H1 (cell line): ENCODE measurements around the gene SYNJ2. TPM values are rescaled to one million over a fixed set of nuclear protein-coding genes. Genes with fewer than 3 reads are reported as not detected.

Experiments used
- CTCF ChIA-PET: fragments of 300-600 bp; sonication (Branson Sonifier 250); formaldehyde crosslinking; loops from one replicate; lab custom pipeline; 2021; ENCODE audit not compliant: partially characterized antibody; lab: Charles Lee
- POLR2A ChIA-PET: fragments of 300-600 bp; sonication (Branson Sonifier 250); formaldehyde crosslinking; loops from one replicate; lab custom pipeline; 2021; ENCODE audit warnings: inconsistent platforms; ENCODE audit not compliant: partially characterized antibody; lab: Charles Lee
- DNase-seq, 2 experiments: peaks; one replicate each; pipeline versions ENCODE4 v3.0.0 to v3.0.0-alpha.2; 2010 to 2022; ENCODE audit warnings: low spot score in 2 of 2, low read depth in 1 of 2, mixed read lengths in 1 of 2
- FAIRE-seq: peaks from 2 replicates; lab custom pipeline; 2011; peaks lifted over from hg19 to GRCh38; lab: Jason Lieb, UNC
- H2AFZ ChIP-seq: 2 replicates; pipeline ENCODE4 v1.8.1; 2012; ENCODE audit warnings: low read length, inconsistent platforms
- H2AK5ac ChIP-seq: 2 replicates; pipeline ENCODE4 v1.6.1; 2013; ENCODE audit warnings: low read depth, low read length
- H2BK120ac ChIP-seq: replicated peaks from 2 replicates; pipeline ENCODE3; 2013; ENCODE audit warnings: low read depth, low read length, inconsistent platforms
- H2BK12ac ChIP-seq: 2 replicates; pipeline ENCODE4 v1.6.1; 2013; ENCODE audit warnings: low read depth, low read length
- H2BK15ac ChIP-seq: 2 replicates; pipeline ENCODE4 v1.6.1; 2013; ENCODE audit warnings: low read length
- H2BK20ac ChIP-seq: 2 replicates; pipeline ENCODE4 v1.6.1; 2013; ENCODE audit warnings: low read length
- H2BK5ac ChIP-seq: 2 replicates; pipeline ENCODE4 v1.6.1; 2013; ENCODE audit warnings: low read depth, low read length
- H3K14ac ChIP-seq: 2 replicates; pipeline ENCODE4 v1.6.1; 2013; ENCODE audit warnings: inconsistent platforms; ENCODE audit not compliant: insufficient read length
- H3K18ac ChIP-seq: 2 replicates; pipeline ENCODE4 v1.6.1; 2013; ENCODE audit warnings: low read length; ENCODE audit errors: extremely low read depth
- H3K23ac ChIP-seq: 2 replicates; pipeline ENCODE4 v1.6.1; 2013; ENCODE audit warnings: inconsistent platforms; ENCODE audit not compliant: insufficient read length
- H3K23me2 ChIP-seq: 2 replicates; pipeline ENCODE4 v1.6.1; 2013; ENCODE audit warnings: low read depth, low read length
- H3K27ac ChIP-seq: 2 replicates; pipeline ENCODE4 v1.6.1; 2011; ENCODE audit warnings: low read depth, low read length, inconsistent platforms
- H3K27me3 ChIP-seq, 4 experiments: replicated peaks in 1 of 4; 1 replicate in 1 of 4; 2 replicates in 3 of 4; pipeline versions ENCODE4 v1.6.1 to v1.8.1; 2011 to 2013; ENCODE audit warnings: low read length in 3 of 4, mild to moderate bottlenecking in 3 of 4, inconsistent platforms in 2 of 4, mixed read lengths in 2 of 4, moderate library complexity in 1 of 4; ENCODE audit not compliant: control insufficient read depth in 3 of 4, insufficient read depth in 3 of 4; ENCODE audit errors: extremely low read depth in 1 of 4
- H3K36me3 ChIP-seq, 4 experiments: 2 replicates each; pipeline versions ENCODE4 v1.6.1 to v1.8.1; 2011 to 2013; ENCODE audit warnings: mild to moderate bottlenecking in 4 of 4, low read length in 3 of 4, moderate library complexity in 2 of 4, control low read depth in 1 of 4, inconsistent platforms in 1 of 4; ENCODE audit not compliant: insufficient read depth in 4 of 4, control insufficient read depth in 2 of 4
- H3K4ac ChIP-seq: replicated peaks from 2 replicates; pipeline ENCODE3; 2013; ENCODE audit warnings: low read length, low read depth, mixed read lengths, inconsistent platforms; ENCODE audit not compliant: insufficient read length
- H3K4me1 ChIP-seq, 4 experiments: replicated peaks in 1 of 4; 1 replicate in 1 of 4; 2 replicates in 3 of 4; pipeline versions ENCODE4 v1.6.1 to v1.8.1; 2011 to 2013; ENCODE audit warnings: low read length in 3 of 4, inconsistent platforms in 2 of 4, mixed read lengths in 1 of 4; ENCODE audit not compliant: insufficient read depth in 4 of 4, control insufficient read depth in 3 of 4
- H3K4me2 ChIP-seq, 2 experiments: 2 replicates each; pipeline versions ENCODE4 v1.6.1 to v1.8.1; 2011 to 2013; ENCODE audit warnings: low read depth in 2 of 2, low read length in 2 of 2, control low read depth in 1 of 2, inconsistent platforms in 1 of 2, mild to moderate bottlenecking in 1 of 2; ENCODE audit not compliant: insufficient read depth in 1 of 2
- H3K4me3 ChIP-seq, 4 experiments: fragments of 200-600, 300-600 bp in 1 of 4; sonication (generic), shearing (Covaris generic), sonication (Bioruptor Twin) in 1 of 4; 2 replicates each; pipeline versions ENCODE4 v1.5.1 to v1.8.1; 2011 to 2016; ENCODE audit warnings: low read length in 4 of 4, low read depth in 3 of 4, control low read depth in 2 of 4, inconsistent platforms in 2 of 4, mild to moderate bottlenecking in 2 of 4, mixed read lengths in 1 of 4, moderate library complexity in 1 of 4; ENCODE audit not compliant: insufficient read depth in 2 of 4; ENCODE audit errors: extremely low read depth in 1 of 4
- H3K56ac ChIP-seq: replicated peaks from 2 replicates; pipeline ENCODE3; 2013; ENCODE audit warnings: low read depth, mild to moderate bottlenecking, mixed read lengths, low read length, inconsistent platforms; ENCODE audit not compliant: insufficient read length
- H3K79me1 ChIP-seq: 2 replicates; pipeline ENCODE4 v1.6.1; 2013; ENCODE audit warnings: low read depth, low read length, control low read depth
- H3K79me2 ChIP-seq, 2 experiments: 2 replicates each; pipeline versions ENCODE4 v1.6.1 to v1.8.1; 2012 to 2013; ENCODE audit warnings: low read length in 2 of 2, mild to moderate bottlenecking in 2 of 2, inconsistent platforms in 1 of 2; ENCODE audit not compliant: insufficient read depth in 2 of 2, control insufficient read depth in 1 of 2
- H3K9ac ChIP-seq, 4 experiments: replicated peaks in 1 of 4; 1 replicate in 1 of 4; 2 replicates in 3 of 4; pipeline versions ENCODE4 v1.6.1 to v1.8.1; 2011 to 2013; ENCODE audit warnings: low read depth in 3 of 4, low read length in 3 of 4, control low read depth in 2 of 4, mild to moderate bottlenecking in 2 of 4, moderate library complexity in 2 of 4, inconsistent platforms in 1 of 4; ENCODE audit errors: extremely low read depth in 1 of 4
- H3K9me3 ChIP-seq, 2 experiments: 2 replicates each; pipeline versions ENCODE4 v1.6.1 to v1.8.1; 2012 to 2013; ENCODE audit warnings: mild to moderate bottlenecking in 2 of 2, moderate library complexity in 2 of 2, control low read depth in 1 of 2, inconsistent platforms in 1 of 2, low read depth in 1 of 2, low read length in 1 of 2, mixed read lengths in 1 of 2; ENCODE audit not compliant: insufficient read depth in 2 of 2
- H4K20me1 ChIP-seq, 2 experiments: replicated peaks in 1 of 2; 2 replicates each; pipeline versions ENCODE3 to v1.8.1; 2011 to 2013; ENCODE audit warnings: inconsistent platforms in 2 of 2, low read length in 2 of 2, mild to moderate bottlenecking in 1 of 2; ENCODE audit not compliant: insufficient read depth in 2 of 2, control insufficient read depth in 1 of 2
- H4K5ac ChIP-seq: 2 replicates; pipeline ENCODE4 v1.6.1; 2013; ENCODE audit warnings: low read length, low read depth, mixed read lengths, inconsistent platforms; ENCODE audit not compliant: insufficient read length
- H4K8ac ChIP-seq: 2 replicates; pipeline ENCODE4 v1.8.0; 2013; ENCODE audit warnings: mild to moderate bottlenecking, moderate library complexity, low read length, inconsistent platforms; ENCODE audit not compliant: insufficient read depth; ENCODE audit errors: extremely low read depth
- H4K91ac ChIP-seq: replicated peaks from 2 replicates; pipeline ENCODE3; 2013; ENCODE audit warnings: low read length, mixed read lengths, inconsistent platforms; ENCODE audit not compliant: insufficient read length
- JUN ChIP-seq: IDR thresholded peaks from 2 replicates; pipeline ENCODE4 v1.6.1; 2011; ENCODE audit warnings: low read depth, mild to moderate bottlenecking, improper control_type of control experiment, low read length
- NANOG ChIP-seq: IDR thresholded peaks from 2 replicates; pipeline ENCODE4 v1.6.1; 2011; ENCODE audit warnings: low read length, low read depth, mild to moderate bottlenecking, inconsistent platforms; ENCODE audit not compliant: insufficient read depth, poor library complexity, severe bottlenecking
- POLR2A ChIP-seq, 2 experiments: IDR thresholded peaks; 1 replicate in 1 of 2; 2 replicates in 1 of 2; pipeline ENCODE4 v1.6.1; 2011; ENCODE audit warnings: low read depth in 2 of 2, low read length in 2 of 2, mild to moderate bottlenecking in 2 of 2; ENCODE audit errors: control extremely low read depth in 1 of 2
- RNF2 ChIP-seq: fragments of 200-900, 300-1000 bp; sonication (generic); IDR thresholded peaks from 2 replicates; pipeline ENCODE4 v1.7.1; 2016; ENCODE audit warnings: borderline replicate concordance, low read depth, mild to moderate bottlenecking, antibody characterized with exemption, low read length; ENCODE audit not compliant: poor library complexity, severe bottlenecking; ENCODE audit errors: missing control alignments
- TBP ChIP-seq: IDR thresholded peaks from 2 replicates; pipeline ENCODE4 v1.6.1; 2011; ENCODE audit warnings: low read depth, low read length, improper control_type of control experiment
- YY1 ChIP-seq: IDR thresholded peaks from 2 replicates; pipeline ENCODE4 v1.6.1; 2011; ENCODE audit warnings: low read depth, mild to moderate bottlenecking, low read length
- WGBS, 2 experiments: shearing (Covaris generic) in 1 of 2; methylation state at CpG; one replicate each; pipeline versions ENCODE4 v1.1.6 to v1.1.7; 2013 to 2015; ENCODE audit warnings: low lambda C conversion rate in 2 of 2, mixed read lengths in 2 of 2, inconsistent platforms in 1 of 2, low coverage in 1 of 2, missing lambda C conversion rate in 1 of 2; ENCODE audit not compliant: insufficient replicate concordance in 2 of 2, insufficient coverage in 1 of 2, insufficient read length in 1 of 2; ENCODE audit errors: extremely low coverage in 1 of 2, missing lambda C conversion rate in 1 of 2; 5-methylcytosine and 5-hydroxymethylcytosine counted together
- polyA plus RNA-seq, 7 experiments: library from polyadenylated mRNA; depleted of rRNA in 3 of 7; stranded (reverse) in 5 of 7; unstranded in 2 of 7; fragments of >200 nt in 5 of 7; fragments of 200-250 nt in 2 of 7; gene quantifications; 1 replicate in 5 of 7; 2 replicates in 1 of 7; 4 replicates in 1 of 7; pipeline versions ENCODE4 v1.2.1 to v1.2.3, GENCODE V29; 2011 to 2013; ENCODE audit warnings: missing spikeins in 2 of 7, mixed read lengths in 2 of 7
- total RNA-seq: library from RNA; stranded (reverse); fragmentation: NEBNext Ultra II Directional; extraction: Animal tissue kit (Norgen Biotek cat#: 25700); gene quantifications from 2 replicates; pipeline ENCODE4 v1.2.1, GENCODE V29; 2021

The SYNJ2 gene
- total and polyA plus RNA-seq, 2 of the 8 experiments (the other 6 are each of a cell fraction or from before 2014, with no cell fraction given): 3.7 to 13.9 TPM

DNA sequence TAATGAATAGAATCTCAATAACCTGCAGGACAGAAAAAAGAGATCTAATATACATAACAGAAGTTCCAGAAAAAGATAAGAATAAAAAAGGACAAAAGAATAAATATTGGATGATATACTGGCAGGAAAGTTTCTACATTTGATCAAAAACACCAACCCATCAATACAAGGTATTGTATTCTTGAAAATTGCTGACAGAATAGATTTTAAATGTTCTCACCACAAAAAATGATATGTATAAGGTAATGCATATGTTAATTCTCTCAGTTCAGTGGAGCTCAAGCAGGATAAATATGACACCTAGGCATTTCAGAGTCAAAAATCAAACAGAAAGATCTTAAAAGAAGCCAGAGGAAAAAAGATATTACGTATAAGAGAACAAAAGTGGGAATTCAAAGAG is 142.6 kb downstream of the SYNJ2 start:
- no peak overlapping the region for H3K18ac ChIP-seq
- ChIA-PET CTCF (no interaction called here), POLR2A (no interaction called here)
- no peak overlapping the region for H2BK20ac ChIP-seq
- DNase-seq: no peak
- no peak overlapping the region for H2BK12ac ChIP-seq
- H3K27ac ChIP-seq: no peak overlapping the region
- H2AK5ac ChIP-seq: no peak overlapping the region
- H2BK15ac ChIP-seq: no peak overlapping the region
- peaks cover 0 to 2% (median 0%) of the 10 kb centered on the region in 4 experiments; a peak in 3 of 8 replicates for H3K36me3 ChIP-seq
- H3K9me3 ChIP-seq: no peaks in the 10 kb centered on the region
- no peak overlapping the region for H4K5ac ChIP-seq
- H3K23me2 ChIP-seq: no peaks in the 10 kb centered on the region
- H2AFZ ChIP-seq: no peak overlapping the region
- H2BK120ac ChIP-seq: no peak overlapping the region
- no peak overlapping the region for H4K8ac ChIP-seq
- no peak overlapping the region for H3K4me2 ChIP-seq
- WGBS, 2 experiments: 94% methylated on average over 1 of the region's 1 CpG; no CpG with 5 or more reads in 1 of the 2 experiments
- H4K91ac ChIP-seq: no peak overlapping the region
- H3K4me3 ChIP-seq: no peak overlapping the region
- no peak for FAIRE-seq
- no peak overlapping the region for H3K56ac ChIP-seq
- no peak overlapping the region for H3K14ac ChIP-seq
- H2BK5ac ChIP-seq: no peak overlapping the region
- no peaks in the 10 kb centered on the region for H4K20me1 ChIP-seq
- no peak overlapping the region for H3K23ac ChIP-seq
- no peak overlapping the region for H3K4ac ChIP-seq
- H3K79me1 ChIP-seq: no peaks in the 10 kb centered on the region
- TF ChIP-seq YY1 (no peak), TBP (no peak), RNF2 (no peak), POLR2A (IDR thresholded peaks at IDR 0.05; ENCODE audit: control extremely low read depth in 1 of 2, low read depth in 2 of 2, low read length in 2 of 2) (no peak), JUN (no peak), NANOG (no peak)
- no peaks in the 10 kb centered on the region for H3K27me3 ChIP-seq
- H3K79me2 ChIP-seq: no peaks in the 10 kb centered on the region
- no peak overlapping the region for H3K9ac ChIP-seq
- H3K4me1 ChIP-seq: no peaks in the 10 kb centered on the region
